Inferior parietal cortex (tissue), 1 donor: ENCODE data around the gene NUDT8.
"Not testable (repeated sequence)": the region's sequence is repeated elsewhere in the genome, so short reads cannot be mapped to it uniquely, and the experiment has no call there.

Source experiments
- DNase-seq: peaks from one replicate; pipeline ENCODE4 v3.0.0-alpha.2; 2016; ENCODE audit errors: extremely low spot score

NUDT8 gene

GRCh38 chr11:67593565-67593905 lies 36.2 kb downstream of the NUDT8 start:
- no peak for DNase-seq

GRCh38 chr11:67592880-67593564 lies 36.7 kb downstream of the NUDT8 start:
- DNase-seq = no peak

- DNase-seq = not testable (repeated sequence)
Measured at GRCh38 chr11:67588899-67589415, 40.8 kb downstream of the NUDT8 start.

- no peak for DNase-seq
Measured at GRCh38 chr11:67588136-67588503, 41.6 kb downstream of the NUDT8 start.

GRCh38 chr11:67586568-67587250 lies 43.0 kb downstream of the NUDT8 start:
- no peak for DNase-seq

GRCh38 chr11:67585911-67586310 lies 43.8 kb downstream of the NUDT8 start:
- no peak for DNase-seq

GRCh38 chr11:67584881-67585873 lies 44.6 kb downstream of the NUDT8 start:
- no peak for DNase-seq

GRCh38 chr11:67584205-67584880 lies 45.4 kb downstream of the NUDT8 start:
- DNase-seq = no peak

- peak; percentile 87 for DNase-seq
Measured at GRCh38 chr11:67583247-67584204, 46.2 kb downstream of the NUDT8 start, which contains the start of gene GSTP1. Gene GSTP1, plus strand, starts transcription at chr11:67583812. Its CDS starts 32 bp downstream, at chr11:67583844.

GRCh38 chr11:67582011-67582410 lies 47.7 kb downstream of the NUDT8 start:
- no peak for DNase-seq

GRCh38 chr11:67581469-67581868 lies 48.3 kb downstream of the NUDT8 start:
- no peak for DNase-seq

GRCh38 chr11:67577951-67578350 lies 51.8 kb downstream of the NUDT8 start:
- DNase-seq = no peak
